ENCODE data around the gene FAM161B. TPM values are rescaled to one million over a fixed set of nuclear protein-coding genes. Genes with fewer than 3 reads are reported as not detected.

The FAM161B gene
- total RNA-seq, 1 donor from 2014 or later = 3.7 TPM

DNA sequence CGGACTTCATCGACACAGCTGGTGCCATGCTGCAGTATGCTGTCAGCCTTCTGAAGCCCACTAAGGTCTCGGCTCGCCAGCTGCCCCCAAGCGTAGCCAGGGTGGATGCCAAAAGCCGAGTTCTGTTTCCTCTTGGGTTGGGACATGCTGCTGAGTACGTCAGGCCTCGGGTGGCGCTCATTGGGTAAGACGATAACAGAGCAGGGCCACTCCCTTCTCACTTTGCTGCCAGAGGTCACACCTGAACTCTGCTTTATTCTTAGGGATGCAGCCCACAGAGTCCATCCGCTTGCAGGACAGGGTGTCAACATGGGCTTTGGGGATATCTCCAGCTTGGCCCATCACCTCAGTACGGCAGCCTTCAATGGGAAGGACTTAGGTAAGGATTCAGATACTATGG is 11.3 kb upstream of the FAM161B start:
- no peak for DNase-seq (ENCODE audit: low spot score, unreplicated experiment)
- Mint-ChIP-seq H3K4me1 (ENCODE audit: low read depth) (no peaks in the 10 kb centered on the region), H3K4me3 (ENCODE audit: low read depth) (no peak overlapping the region), H3K27ac (no peak overlapping the region), H3K27me3 (no peaks in the 10 kb centered on the region), H3K36me3 (ENCODE audit: insufficient read depth) (peaks cover 28% of the 10 kb centered on the region), H3K9me3 (ENCODE audit: low read depth) (no peaks in the 10 kb centered on the region)
- TF ChIP-seq, protein P1, sequence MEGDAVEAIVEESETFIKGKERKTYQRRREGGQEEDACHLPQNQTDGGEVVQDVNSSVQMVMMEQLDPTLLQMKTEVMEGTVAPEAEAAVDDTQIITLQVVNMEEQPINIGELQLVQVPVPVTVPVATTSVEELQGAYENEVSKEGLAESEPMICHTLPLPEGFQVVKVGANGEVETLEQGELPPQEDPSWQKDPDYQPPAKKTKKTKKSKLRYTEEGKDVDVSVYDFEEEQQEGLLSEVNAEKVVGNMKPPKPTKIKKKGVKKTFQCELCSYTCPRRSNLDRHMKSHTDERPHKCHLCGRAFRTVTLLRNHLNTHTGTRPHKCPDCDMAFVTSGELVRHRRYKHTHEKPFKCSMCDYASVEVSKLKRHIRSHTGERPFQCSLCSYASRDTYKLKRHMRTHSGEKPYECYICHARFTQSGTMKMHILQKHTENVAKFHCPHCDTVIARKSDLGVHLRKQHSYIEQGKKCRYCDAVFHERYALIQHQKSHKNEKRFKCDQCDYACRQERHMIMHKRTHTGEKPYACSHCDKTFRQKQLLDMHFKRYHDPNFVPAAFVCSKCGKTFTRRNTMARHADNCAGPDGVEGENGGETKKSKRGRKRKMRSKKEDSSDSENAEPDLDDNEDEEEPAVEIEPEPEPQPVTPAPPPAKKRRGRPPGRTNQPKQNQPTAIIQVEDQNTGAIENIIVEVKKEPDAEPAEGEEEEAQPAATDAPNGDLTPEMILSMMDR (IDR thresholded peaks at IDR 0.05; ENCODE audit: unreplicated experiment) = no peak

GRCh38 chr14:73958591-73958990 is 8.7 kb upstream of the FAM161B start:
- Mint-ChIP-seq H3K36me3 (ENCODE audit: insufficient read depth) (peaks cover 31% of the 10 kb centered on the region), H3K27ac (no peak overlapping the region)

DNA sequence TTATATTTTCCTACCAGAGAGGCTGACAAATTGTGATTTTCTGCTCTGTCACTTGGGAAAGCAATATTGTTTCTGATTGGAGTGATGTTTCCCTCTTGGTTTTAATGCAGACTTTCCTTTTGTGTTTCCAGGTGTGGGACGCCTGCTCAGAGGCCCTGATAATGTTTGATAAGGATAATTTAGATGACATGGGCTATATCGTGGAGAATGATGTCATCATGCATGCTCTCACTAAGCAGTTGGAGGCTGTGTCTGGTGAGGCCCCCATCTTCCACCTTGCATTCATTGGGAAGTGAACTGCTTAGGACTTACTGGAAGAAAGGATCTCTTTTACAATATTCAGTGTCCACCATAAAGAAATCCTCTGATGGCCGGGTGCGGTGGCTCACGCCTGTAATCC is 5.8 kb upstream of the FAM161B start:
- no peaks in the 10 kb centered on the region for H3K9me3 Mint-ChIP-seq (ENCODE audit: low read depth)
- H3K4me3 Mint-ChIP-seq (ENCODE audit: low read depth) = no peak overlapping the region
- DNase-seq (ENCODE audit: low spot score, unreplicated experiment) = no peak
- no peaks in the 10 kb centered on the region for H3K27me3 Mint-ChIP-seq
- TF ChIP-seq, protein P1 (IDR thresholded peaks at IDR 0.05; ENCODE audit: unreplicated experiment) = no peak
- peaks cover 23% of the 10 kb centered on the region for H3K36me3 Mint-ChIP-seq (ENCODE audit: insufficient read depth)
- H3K27ac Mint-ChIP-seq = no peak overlapping the region
- H3K4me1 Mint-ChIP-seq (ENCODE audit: low read depth) = peaks cover 1% of the 10 kb centered on the region

More at GRCh38 chr14:73958591-73958990, 8.7 kb upstream of the FAM161B start:
- no peaks in the 10 kb centered on the region for H3K27me3 Mint-ChIP-seq
- TF ChIP-seq, protein P1 (IDR thresholded peaks at IDR 0.05; ENCODE audit: unreplicated experiment) = no peak
- H3K4me3 Mint-ChIP-seq (ENCODE audit: low read depth) = no peak overlapping the region
- DNase-seq (ENCODE audit: low spot score, unreplicated experiment) = no peak
- no peaks in the 10 kb centered on the region for H3K4me1 Mint-ChIP-seq (ENCODE audit: low read depth)
- H3K9me3 Mint-ChIP-seq (ENCODE audit: low read depth) = no peaks in the 10 kb centered on the region

- no peak for DNase-seq (ENCODE audit: low spot score, unreplicated experiment)
- H3K4me3 Mint-ChIP-seq (ENCODE audit: low read depth) = no peak overlapping the region
- H3K9me3 Mint-ChIP-seq (ENCODE audit: low read depth) = no peaks in the 10 kb centered on the region
- no peak overlapping the region for H3K27ac Mint-ChIP-seq
- peaks cover 1% of the 10 kb centered on the region for H3K4me1 Mint-ChIP-seq (ENCODE audit: low read depth)
- peaks cover under 1% of the 10 kb centered on the region for H3K27me3 Mint-ChIP-seq
- TF ChIP-seq, protein P1 (IDR thresholded peaks at IDR 0.05; ENCODE audit: unreplicated experiment) = no peak
- peaks cover 16% of the 10 kb centered on the region for H3K36me3 Mint-ChIP-seq (ENCODE audit: insufficient read depth)
Measured at GRCh38 chr14:73953731-73954130, 3.8 kb upstream of the FAM161B start.

DNA sequence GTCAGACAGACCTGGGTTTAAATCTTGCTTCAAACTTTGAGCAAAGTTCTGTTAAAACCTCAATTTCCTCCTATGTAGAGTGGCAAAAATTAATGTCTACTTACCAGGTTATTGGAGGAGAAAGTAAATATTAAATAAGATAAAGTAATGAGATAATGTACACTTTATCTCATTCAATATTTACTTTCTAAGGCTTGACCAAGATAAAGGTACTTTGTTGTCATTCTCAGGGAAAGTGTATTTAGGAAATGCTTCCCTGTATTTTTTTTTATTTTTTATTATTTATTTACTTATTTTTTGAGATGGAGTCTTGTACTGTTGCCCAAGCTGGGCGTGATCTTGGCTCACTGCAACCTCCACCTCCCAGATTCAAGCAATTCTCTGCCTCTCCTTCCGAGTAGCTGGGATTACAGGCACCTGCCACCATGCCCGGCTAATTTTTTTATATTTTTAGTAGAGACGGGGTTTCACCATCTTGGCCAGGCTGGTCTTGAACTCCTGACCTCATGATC is 4.7 kb downstream of the FAM161B start:
- H3K4me1 Mint-ChIP-seq (ENCODE audit: low read depth) = peaks cover 2% of the 10 kb centered on the region
- H3K4me3 Mint-ChIP-seq (ENCODE audit: low read depth) = no peak overlapping the region
- TF ChIP-seq, protein P1 (IDR thresholded peaks at IDR 0.05; ENCODE audit: unreplicated experiment) = no peak
- H3K9me3 Mint-ChIP-seq (ENCODE audit: low read depth) = no peaks in the 10 kb centered on the region
- H3K27me3 Mint-ChIP-seq = peaks cover 79% of the 10 kb centered on the region
- H3K36me3 Mint-ChIP-seq (ENCODE audit: insufficient read depth) = peaks cover 17% of the 10 kb centered on the region
- no peak overlapping the region for H3K27ac Mint-ChIP-seq
- DNase-seq (ENCODE audit: low spot score, unreplicated experiment) = no peak

Data from progenitor cell of endocrine pancreas (in vitro differentiated cells).